Astrocyte of the spinal cord (primary cell): Measurements from ENCODE around the gene KCNT2.
"Not testable (repeated sequence)": the region's sequence is repeated elsewhere in the genome, so short reads cannot be mapped to it uniquely, and the experiment has no call there.

Experiments
- DNase-seq: peaks from one replicate; pipeline ENCODE4 v3.0.0; 2011; ENCODE audit warnings: low read depth, low spot score
- H3K4me3 ChIP-seq: 2 replicates; pipeline ENCODE4 v1.5.1; 2011; ENCODE audit warnings: low read depth, mild to moderate bottlenecking, low read length, moderate library complexity
- CTCF ChIP-seq: IDR thresholded peaks from 2 replicates; pipeline ENCODE4 v1.5.1; 2012; ENCODE audit warnings: low read depth, mild to moderate bottlenecking, low read length, inconsistent platforms
- in situ Hi-C: cut with HindIII; loops from 2 replicates; pipeline ENCODE4 v1.10.0; 2017; ENCODE audit warnings: low sequenced_read_pairs

KCNT2 gene

GRCh38 chr1:196531737-196532524 is 76.3 kb downstream of the KCNT2 start:
- DNase-seq, result no peak
- in situ Hi-C loops, result no loop called here
- no peak for TF ChIP-seq CTCF
- no peak overlapping the region for H3K4me3 ChIP-seq

GRCh38 chr1:196527919-196528318 is 80.3 kb downstream of the KCNT2 start:
- TF ChIP-seq CTCF, result no peak
- in situ Hi-C loops, result no loop called here
- H3K4me3 ChIP-seq, result no peak overlapping the region
- DNase-seq, result no peak

GRCh38 chr1:196522574-196523345 is 85.5 kb downstream of the KCNT2 start:
- H3K4me3 ChIP-seq, in situ Hi-C loops, DNase-seq: not testable (repeated sequence)

GRCh38 chr1:196517193-196517592 is 91.0 kb downstream of the KCNT2 start:
- in situ Hi-C loops, result no loop called here
- no peak for TF ChIP-seq CTCF
- no peak overlapping the region for H3K4me3 ChIP-seq
- no peak for DNase-seq

- no peak for TF ChIP-seq CTCF
- DNase-seq, result peak; percentile 16
- in situ Hi-C loops, result no loop called here
- H3K4me3 ChIP-seq, result no peak overlapping the region
Measured at GRCh38 chr1:196516373-196516772, 91.9 kb downstream of the KCNT2 start.

- no peak for DNase-seq
- in situ Hi-C loops, result no loop called here
- TF ChIP-seq CTCF, result no peak
- H3K4me3 ChIP-seq, result no peak overlapping the region
Measured at GRCh38 chr1:196515904-196516303, 92.3 kb downstream of the KCNT2 start.

GRCh38 chr1:196513821-196514220 is 94.4 kb downstream of the KCNT2 start:
- in situ Hi-C loops, result no loop called here
- no peak for DNase-seq
- TF ChIP-seq CTCF, result no peak
- no peak overlapping the region for H3K4me3 ChIP-seq
